ENCODE measurements around the gene APH1B. TPM values are rescaled to one million over a fixed set of nuclear protein-coding genes. Genes with fewer than 3 reads are reported as not detected.

The APH1B gene
- polyA plus RNA-seq, 6 donors from 2014 or later = 12.6 to 26.5 (median 20.0) TPM

DNA sequence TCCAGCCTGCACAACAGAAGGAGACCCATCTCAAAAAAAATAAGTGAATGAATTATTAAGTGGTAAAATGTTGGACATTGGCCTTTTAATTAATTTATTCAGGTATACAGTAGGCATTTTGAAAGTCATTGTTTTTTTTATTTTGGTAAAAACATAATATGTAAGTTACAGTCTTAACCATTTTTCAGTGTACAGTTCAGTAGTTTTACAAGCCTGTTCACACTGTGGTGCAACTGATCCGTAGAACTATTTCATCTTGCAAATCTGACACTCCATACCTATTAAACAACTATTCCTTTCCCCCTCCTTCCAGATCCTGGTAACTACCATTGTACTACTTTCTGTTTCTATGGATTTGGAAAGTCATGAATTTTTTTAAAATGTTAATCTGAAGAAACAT, 36.1 kb upstream of the APH1B start:
- peaks cover 0 to 8% (median 3%) of the 10 kb centered on the region in 7 donors for H3K9me3 Mint-ChIP-seq
- H3K4me3 Mint-ChIP-seq = peak overlapping the region in 1 of 8 donors; percentile 64
- H3K27me3 Mint-ChIP-seq = no peaks in the 10 kb centered on the region
- DNase-seq = no peak
- peaks cover 35 to 60% (median 60%) of the 10 kb centered on the region in 3 donors for H3K4me1 Mint-ChIP-seq
- no peak for ATAC-seq (ENCODE audit: low read depth in 2 of 2)
- H3K36me3 Mint-ChIP-seq = peaks cover 13 to 14% of the 10 kb centered on the region in 2 donors
- peak overlapping the region in 4 of 6 donors; percentile 35 to 83 (median 69) for H3K27ac Mint-ChIP-seq

DNA sequence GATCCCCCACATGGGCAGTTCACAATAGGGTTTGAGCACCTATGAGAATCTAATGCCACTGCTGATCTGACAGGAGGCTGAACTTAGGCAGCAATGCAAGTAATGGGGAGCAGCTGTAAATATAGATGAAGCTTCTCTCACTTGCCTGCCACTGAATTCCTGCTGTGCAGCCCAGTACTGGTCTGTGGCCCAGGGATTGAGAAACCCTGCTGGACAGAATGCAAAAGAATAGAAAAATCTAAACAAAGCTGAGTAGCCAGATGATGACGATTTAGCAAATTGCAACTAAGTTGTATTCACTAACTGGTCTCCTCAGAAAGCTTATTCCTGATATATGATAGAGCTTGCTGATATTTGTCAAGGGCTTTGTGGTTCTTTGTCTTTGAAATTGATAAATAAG, 34.3 kb upstream of the APH1B start:
- Mint-ChIP-seq H3K27me3 (no peaks in the 10 kb centered on the region), H3K36me3 (peaks cover 19 to 21% of the 10 kb centered on the region in 2 donors)

DNA sequence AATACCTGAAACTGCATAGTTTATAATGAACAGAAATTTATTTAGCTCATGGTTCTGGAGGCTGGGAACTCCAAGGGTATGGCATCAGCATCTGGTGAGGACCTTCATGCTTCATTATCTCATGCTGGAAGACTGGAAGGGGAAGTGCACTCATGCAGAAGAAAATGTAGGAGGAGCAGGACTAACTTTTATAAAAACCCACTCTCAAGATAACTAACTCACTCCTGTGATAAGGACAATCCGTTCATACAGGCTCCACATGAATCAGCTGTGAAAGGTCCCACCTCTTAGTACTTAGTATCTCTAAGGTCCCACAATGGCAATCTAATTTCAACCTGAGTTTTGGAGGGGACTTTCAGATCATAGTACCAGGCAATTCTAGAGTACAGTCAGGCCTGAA, 33.6 kb upstream of the APH1B start:
- Mint-ChIP-seq H3K4me1 (peaks cover 22 to 45% (median 45%) of the 10 kb centered on the region in 3 donors), H3K9me3 (peaks cover 0 to 8% (median 3%) of the 10 kb centered on the region in 7 donors), H3K27me3 (no peaks in the 10 kb centered on the region), H3K27ac (peak overlapping the region in 5 of 6 donors; percentile 71 to 89 (median 77)), H3K4me3 (peak overlapping the region in 1 of 8 donors; percentile 4), H3K36me3 (peaks cover 19 to 24% of the 10 kb centered on the region in 2 donors)
- DNase-seq (no peak), ATAC-seq (ENCODE audit: low read depth in 2 of 2) (peak in 1 of 2 donors; percentile 41)

More for the DNA sequence above, 34.3 kb upstream of the APH1B start:
- peak overlapping the region in 2 of 6 donors; percentile 42 to 77 for H3K27ac Mint-ChIP-seq
- peak overlapping the region in 1 of 8 donors; percentile 19 for H3K4me3 Mint-ChIP-seq
- H3K9me3 Mint-ChIP-seq = peaks cover 0 to 8% (median 3%) of the 10 kb centered on the region in 7 donors
- ATAC-seq (ENCODE audit: low read depth in 2 of 2) (no peak), DNase-seq (no peak)
- H3K4me1 Mint-ChIP-seq = peaks cover 22 to 52% (median 49%) of the 10 kb centered on the region in 3 donors

DNA sequence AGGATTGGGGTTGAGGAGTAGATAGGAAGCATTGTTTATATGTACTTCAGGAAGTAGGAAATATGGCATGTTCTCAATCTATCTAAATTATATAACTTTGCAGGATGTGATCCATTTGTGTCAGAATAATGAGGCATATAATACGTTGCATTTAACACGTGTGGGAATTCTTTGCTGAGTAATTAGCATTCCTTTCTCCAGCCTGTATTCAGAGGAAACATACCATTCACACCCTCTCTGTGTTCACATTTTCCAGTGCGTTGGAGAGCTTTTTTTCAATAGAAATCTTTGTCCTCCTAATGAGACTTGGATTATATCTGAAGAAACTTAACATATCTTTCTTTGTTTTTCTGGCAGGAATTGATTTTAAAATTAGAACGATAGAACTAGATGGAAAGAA, 33.0 kb upstream of the APH1B start:
- Mint-ChIP-seq H3K36me3 (peaks cover 25 to 27% of the 10 kb centered on the region in 2 donors), H3K27me3 (no peaks in the 10 kb centered on the region), H3K27ac (peak overlapping the region in 5 of 6 donors; percentile 18 to 83 (median 76)), H3K4me3 (no peak overlapping the region), H3K4me1 (peaks cover 24 to 43% (median 41%) of the 10 kb centered on the region in 3 donors), H3K9me3 (peaks cover 0 to 8% (median 3%) of the 10 kb centered on the region in 7 donors)
- ATAC-seq (ENCODE audit: low read depth in 2 of 2) (no peak), DNase-seq (no peak)

DNA sequence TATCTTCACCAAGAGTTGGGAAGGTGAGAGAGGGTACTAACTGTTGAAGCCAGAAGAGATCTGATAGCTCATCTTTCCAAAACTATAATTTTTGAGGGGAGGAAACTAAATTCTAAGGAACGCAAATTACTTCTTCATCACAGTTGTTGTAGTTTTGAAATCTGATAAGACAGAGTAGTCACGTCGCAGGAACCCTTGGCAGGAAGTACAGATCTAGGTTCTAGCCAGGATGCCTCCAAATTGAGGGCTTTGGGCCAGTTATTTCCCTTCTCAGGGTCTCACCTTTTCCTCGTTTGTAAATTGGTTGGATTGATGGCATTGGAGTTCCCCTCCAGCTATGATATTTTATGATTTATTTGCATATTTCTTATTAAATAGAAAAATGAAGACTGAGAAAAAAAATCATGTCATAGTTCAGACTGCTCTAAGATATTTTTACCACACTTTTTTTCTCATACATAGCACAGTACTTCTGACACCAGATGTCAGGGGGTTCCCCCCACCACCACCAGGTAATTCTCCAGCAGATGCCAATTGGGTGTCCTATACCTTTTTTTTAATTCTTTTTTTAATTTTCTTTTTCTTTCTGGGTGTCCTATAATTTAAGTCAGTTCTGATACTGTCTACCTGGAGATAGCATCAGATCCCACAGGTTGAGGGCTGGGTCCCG, 32.3 kb upstream of the APH1B start:
- ATAC-seq (ENCODE audit: low read depth in 2 of 2) (peak; percentile 40 to 44), DNase-seq (no peak)
- Mint-ChIP-seq H3K4me3 (peak overlapping the region in 1 of 8 donors; percentile 25), H3K36me3 (peaks cover 27 to 28% of the 10 kb centered on the region in 2 donors), H3K9me3 (peaks cover 0 to 8% (median 3%) of the 10 kb centered on the region in 7 donors), H3K27ac (peak overlapping the region; percentile 18 to 83 (median 48)), H3K27me3 (no peaks in the 10 kb centered on the region), H3K4me1 (peaks cover 18 to 37% (median 34%) of the 10 kb centered on the region in 3 donors)

DNA sequence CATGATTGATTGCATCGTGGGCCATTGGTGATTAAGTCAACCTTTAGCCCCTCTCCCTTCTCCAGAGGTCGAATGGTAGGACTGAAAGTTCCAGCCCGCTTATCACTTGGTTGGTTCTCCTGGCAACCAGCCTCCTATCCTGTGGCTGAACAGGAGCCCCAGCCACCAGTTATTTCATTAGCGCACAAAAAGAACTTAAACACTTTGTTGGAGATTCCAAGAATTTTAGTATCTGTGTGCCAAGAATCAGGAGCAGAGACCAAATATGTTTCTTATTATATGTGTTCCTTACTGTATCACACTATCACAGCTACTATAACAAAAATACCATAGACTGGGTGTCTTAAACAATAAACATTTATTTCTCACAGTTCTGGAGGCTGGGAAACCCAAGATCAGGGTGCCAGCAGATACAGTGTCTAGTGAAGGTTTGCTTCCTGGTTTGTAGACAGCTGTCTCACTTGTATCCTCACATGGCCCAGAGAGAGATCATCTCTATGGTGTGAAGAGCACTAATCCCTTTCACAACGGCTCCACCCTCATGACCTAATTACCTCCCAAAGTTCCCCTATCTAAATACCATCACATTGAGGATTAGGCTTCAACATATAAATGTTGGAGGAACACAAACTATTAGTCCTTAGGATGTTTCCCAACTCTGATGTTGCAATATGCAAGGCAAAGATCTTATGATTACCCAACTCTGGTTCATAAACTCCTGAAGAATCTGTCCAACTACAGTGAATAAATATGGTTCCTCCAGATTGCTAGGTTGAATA, 30.5 kb upstream of the APH1B start:
- Mint-ChIP-seq H3K9me3 (peaks cover 0 to 8% (median 3%) of the 10 kb centered on the region in 7 donors), H3K27ac (peak overlapping the region in 3 of 6 donors; percentile 51 to 59 (median 56)), H3K4me1 (peaks cover 17 to 31% (median 29%) of the 10 kb centered on the region in 3 donors), H3K27me3 (no peaks in the 10 kb centered on the region), H3K36me3 (peaks cover 23 to 28% of the 10 kb centered on the region in 2 donors), H3K4me3 (no peak overlapping the region)
- ATAC-seq (ENCODE audit: low read depth in 2 of 2) (no peak), DNase-seq (no peak)

DNA sequence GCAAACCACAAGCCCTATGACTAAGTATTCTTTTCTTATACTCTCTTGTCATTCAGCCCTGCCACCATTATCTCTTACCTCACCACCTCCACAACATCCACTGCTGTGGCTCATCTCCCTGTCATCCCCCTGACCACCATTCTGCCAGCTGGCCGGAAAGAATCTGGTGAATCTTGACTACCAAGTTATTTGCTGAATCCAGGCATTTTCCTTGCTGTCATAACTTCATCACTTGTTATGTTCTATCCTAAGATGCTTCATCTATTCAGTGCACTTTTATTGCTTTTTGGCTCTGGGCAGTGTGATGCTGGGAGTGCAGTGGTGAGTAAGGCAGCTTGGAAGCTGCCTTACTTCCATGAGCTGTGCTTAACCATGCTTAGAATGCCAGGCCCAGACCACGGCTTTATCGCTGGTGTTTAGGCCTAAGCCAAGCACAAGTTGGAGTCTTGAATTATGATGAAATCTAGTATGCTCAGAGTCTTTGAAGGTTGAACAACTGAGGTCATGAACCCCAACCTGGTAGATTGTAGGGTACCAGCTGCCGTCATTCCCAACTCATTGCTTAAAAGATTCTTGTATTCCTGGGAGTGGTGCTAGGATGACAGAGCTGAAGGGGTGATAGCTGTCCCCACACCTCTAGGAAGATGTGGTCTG, 27.0 kb upstream of the APH1B start:
- DNase-seq (no peak), ATAC-seq (ENCODE audit: low read depth in 2 of 2) (no peak)
- H3K9me3 Mint-ChIP-seq = no peaks in the 10 kb centered on the region
- H3K36me3 Mint-ChIP-seq = peaks cover 15% of the 10 kb centered on the region in 2 donors
- peak overlapping the region in 4 of 6 donors; percentile 16 to 70 (median 38) for H3K27ac Mint-ChIP-seq
- H3K4me1 Mint-ChIP-seq = peaks cover 4 to 6% (median 5%) of the 10 kb centered on the region in 3 donors
- no peak overlapping the region for H3K4me3 Mint-ChIP-seq
- H3K27me3 Mint-ChIP-seq = no peaks in the 10 kb centered on the region

DNA sequence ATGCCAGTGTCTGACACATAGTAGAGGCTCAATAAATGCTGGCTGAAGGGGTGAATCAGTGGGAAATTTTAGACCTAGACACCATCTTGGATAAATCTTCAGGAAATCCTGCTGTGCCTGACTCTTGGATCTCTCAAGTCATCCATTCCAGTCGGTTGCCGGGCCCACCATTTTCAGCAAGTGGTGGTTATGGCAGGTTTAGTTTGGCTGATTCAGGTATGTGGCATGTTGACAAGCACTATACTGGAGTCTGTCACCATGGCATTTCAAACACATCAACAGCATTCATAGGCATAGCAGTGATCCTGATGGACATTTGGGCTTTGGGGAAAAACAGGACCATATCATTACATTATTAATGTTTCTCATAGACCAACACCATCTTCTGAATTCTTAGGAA, 25.7 kb upstream of the APH1B start:
- Mint-ChIP-seq H3K9me3 (no peaks in the 10 kb centered on the region), H3K27me3 (no peaks in the 10 kb centered on the region), H3K4me3 (no peak overlapping the region), H3K36me3 (peaks cover 11 to 14% of the 10 kb centered on the region in 2 donors), H3K4me1 (peaks cover 2 to 5% (median 3%) of the 10 kb centered on the region in 3 donors), H3K27ac (peak overlapping the region in 1 of 6 donors; percentile 48)
- ATAC-seq (ENCODE audit: low read depth in 2 of 2) (no peak), DNase-seq (no peak)

DNA sequence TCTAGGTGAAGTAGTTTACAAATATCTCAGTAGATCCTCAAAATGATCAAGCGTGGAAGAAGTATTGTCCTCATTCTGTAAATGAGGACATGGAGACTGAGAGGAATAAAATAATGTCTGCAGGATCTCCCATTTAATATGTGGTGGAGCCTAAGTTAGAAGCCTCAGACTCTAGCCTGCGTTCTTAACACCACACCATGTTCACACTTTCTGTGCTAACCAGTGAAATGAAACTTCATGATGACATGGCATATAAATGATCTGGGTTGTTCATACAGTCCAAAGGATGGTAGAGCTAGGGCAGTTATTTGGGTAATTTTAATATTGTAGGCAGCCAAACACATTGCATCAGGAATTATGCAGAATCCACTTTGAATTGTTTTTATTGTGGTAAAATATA, 25.1 kb upstream of the APH1B start:
- Mint-ChIP-seq H3K4me3 (no peak overlapping the region), H3K36me3 (peaks cover 8 to 10% of the 10 kb centered on the region in 2 donors), H3K27me3 (no peaks in the 10 kb centered on the region), H3K4me1 (peaks cover 0 to 5% (median 0%) of the 10 kb centered on the region in 3 donors), H3K9me3 (no peaks in the 10 kb centered on the region), H3K27ac (no peak overlapping the region)
- no peak for ATAC-seq (ENCODE audit: low read depth in 2 of 2)
- no peak for DNase-seq

DNA sequence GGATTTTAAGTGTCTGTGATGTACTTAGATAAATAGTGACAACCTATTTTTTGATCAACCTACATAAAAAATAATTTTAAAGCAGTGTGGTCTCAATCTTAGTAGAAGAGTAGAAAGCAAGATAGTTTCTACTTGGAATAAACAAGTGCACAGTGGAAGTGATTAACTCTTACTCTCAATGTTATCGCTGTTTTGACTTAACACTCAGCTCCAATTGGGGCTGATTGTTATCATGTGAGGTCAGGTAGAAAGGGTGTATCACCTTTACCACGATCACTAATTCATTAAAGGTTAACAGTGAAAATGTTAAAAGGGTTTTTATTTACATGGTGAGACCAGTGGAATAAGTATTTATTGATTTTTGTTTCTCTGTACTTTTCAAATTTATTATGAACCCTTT, 22.4 kb upstream of the APH1B start:
- Mint-ChIP-seq H3K4me1 (no peaks in the 10 kb centered on the region), H3K27me3 (no peaks in the 10 kb centered on the region), H3K27ac (peak overlapping the region in 1 of 6 donors; percentile 97)

DNA sequence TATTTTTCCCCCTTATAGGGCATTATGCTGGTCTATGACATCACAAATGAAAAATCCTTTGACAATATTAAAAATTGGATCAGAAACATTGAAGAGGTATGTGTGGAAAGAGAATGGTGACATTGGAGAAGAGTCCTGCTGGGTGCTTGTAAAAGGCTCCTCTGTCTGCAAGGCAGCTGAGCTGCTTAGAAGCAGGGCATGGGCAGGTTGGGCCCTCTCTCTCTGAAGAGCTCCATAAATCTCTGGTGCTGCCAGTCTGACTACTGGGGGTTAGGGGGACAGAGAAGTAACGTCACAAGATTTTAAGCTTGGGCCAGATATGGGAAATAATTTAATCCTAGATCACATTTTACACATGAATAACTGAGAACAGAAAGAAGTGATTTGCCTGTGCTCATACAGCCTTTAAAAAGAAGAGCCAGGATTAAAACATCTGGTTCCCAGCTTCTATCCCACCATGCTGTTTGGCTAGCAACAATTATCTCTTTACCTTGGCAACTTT, 21.9 kb upstream of the APH1B start:
- ATAC-seq (ENCODE audit: low read depth in 2 of 2) (no peak), DNase-seq (no peak)
- Mint-ChIP-seq H3K4me1 (no peaks in the 10 kb centered on the region), H3K9me3 (no peaks in the 10 kb centered on the region), H3K27me3 (no peaks in the 10 kb centered on the region), H3K27ac (peak overlapping the region in 3 of 6 donors; percentile 23 to 47 (median 28)), H3K36me3 (peaks cover 4 to 7% of the 10 kb centered on the region in 2 donors), H3K4me3 (no peak overlapping the region)

More for the DNA sequence above, 22.4 kb upstream of the APH1B start:
- DNase-seq = no peak
- H3K9me3 Mint-ChIP-seq = no peaks in the 10 kb centered on the region
- peaks cover 1 to 4% of the 10 kb centered on the region in 2 donors for H3K36me3 Mint-ChIP-seq
- no peak for ATAC-seq (ENCODE audit: low read depth in 2 of 2)
- no peak overlapping the region for H3K4me3 Mint-ChIP-seq

DNA sequence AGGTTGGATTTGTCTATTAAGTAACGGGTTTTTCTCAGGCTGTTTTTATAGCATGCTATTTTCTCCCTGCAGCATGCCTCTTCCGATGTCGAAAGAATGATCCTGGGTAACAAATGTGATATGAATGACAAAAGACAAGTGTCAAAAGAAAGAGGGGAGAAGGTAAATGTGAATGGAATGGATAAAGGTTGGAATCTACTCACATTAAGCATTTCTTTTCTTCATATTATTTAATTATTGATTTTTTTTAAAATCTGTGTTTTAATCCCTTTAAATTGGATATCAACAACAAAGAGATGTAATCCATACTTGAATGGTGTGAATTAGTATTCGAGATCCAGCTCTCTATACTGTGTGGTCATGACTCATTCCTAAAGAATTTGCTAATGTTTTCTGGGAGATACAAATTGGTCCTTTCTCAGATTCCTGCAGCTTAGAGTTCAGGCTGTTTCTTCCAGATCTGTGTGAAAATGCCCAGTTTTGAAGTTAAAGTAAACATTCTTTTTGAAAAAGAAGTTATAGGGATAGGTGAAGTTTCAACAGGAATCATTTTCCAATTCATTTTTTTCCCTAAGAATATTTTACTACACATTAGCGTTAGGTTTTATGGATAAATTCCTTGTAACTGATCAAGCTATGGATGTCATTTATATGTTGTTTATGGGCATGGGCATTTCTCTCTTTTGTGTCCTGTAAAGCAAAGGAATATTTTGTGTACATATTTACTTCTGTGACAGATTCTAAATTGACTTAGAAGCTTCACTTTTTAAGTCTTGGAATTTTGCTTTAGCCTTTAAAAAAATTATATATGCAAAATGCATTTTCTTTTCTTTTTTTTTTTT, 20.8 kb upstream of the APH1B start:
- H3K9me3 Mint-ChIP-seq = no peaks in the 10 kb centered on the region
- no peaks in the 10 kb centered on the region for H3K27me3 Mint-ChIP-seq
- H3K4me1 Mint-ChIP-seq = no peaks in the 10 kb centered on the region
- DNase-seq (no peak), ATAC-seq (ENCODE audit: low read depth in 2 of 2) (no peak)
- peak overlapping the region in 4 of 6 donors; percentile 1 to 66 (median 26) for H3K27ac Mint-ChIP-seq
- H3K4me3 Mint-ChIP-seq = no peak overlapping the region
- peaks cover 7 to 16% of the 10 kb centered on the region in 2 donors for H3K36me3 Mint-ChIP-seq

Measured in naive B cell (primary cell).